ENCODE measurements around the gene AFAP1. TPM values are rescaled to one million over a fixed set of nuclear protein-coding genes. Genes with fewer than 3 reads are reported as not detected.

Gene AFAP1
- total and polyA plus RNA-seq, 2 donors from 2014 or later: 2.6 to 26.3 TPM

GRCh38 chr4:7898385-7898784, 41.3 kb downstream of the AFAP1 start:
- no peaks in the 10 kb centered on the region for H3K27me3 ChIP-seq (ENCODE audit: control insufficient read depth, insufficient read depth, low read length)
- no peak overlapping the region for H3K4me3 ChIP-seq (ENCODE audit: low read length in 3 of 3)
- no peaks in the 10 kb centered on the region for H3K9me3 ChIP-seq (ENCODE audit: control insufficient read depth in 2 of 3, insufficient read depth in 1 of 3, low read length in 3 of 3)
- TF ChIP-seq, protein P1, sequence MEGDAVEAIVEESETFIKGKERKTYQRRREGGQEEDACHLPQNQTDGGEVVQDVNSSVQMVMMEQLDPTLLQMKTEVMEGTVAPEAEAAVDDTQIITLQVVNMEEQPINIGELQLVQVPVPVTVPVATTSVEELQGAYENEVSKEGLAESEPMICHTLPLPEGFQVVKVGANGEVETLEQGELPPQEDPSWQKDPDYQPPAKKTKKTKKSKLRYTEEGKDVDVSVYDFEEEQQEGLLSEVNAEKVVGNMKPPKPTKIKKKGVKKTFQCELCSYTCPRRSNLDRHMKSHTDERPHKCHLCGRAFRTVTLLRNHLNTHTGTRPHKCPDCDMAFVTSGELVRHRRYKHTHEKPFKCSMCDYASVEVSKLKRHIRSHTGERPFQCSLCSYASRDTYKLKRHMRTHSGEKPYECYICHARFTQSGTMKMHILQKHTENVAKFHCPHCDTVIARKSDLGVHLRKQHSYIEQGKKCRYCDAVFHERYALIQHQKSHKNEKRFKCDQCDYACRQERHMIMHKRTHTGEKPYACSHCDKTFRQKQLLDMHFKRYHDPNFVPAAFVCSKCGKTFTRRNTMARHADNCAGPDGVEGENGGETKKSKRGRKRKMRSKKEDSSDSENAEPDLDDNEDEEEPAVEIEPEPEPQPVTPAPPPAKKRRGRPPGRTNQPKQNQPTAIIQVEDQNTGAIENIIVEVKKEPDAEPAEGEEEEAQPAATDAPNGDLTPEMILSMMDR (IDR thresholded peaks at IDR 0.05; ENCODE audit: borderline replicate concordance, extremely low read depth, insufficient read depth): no peak
- no peaks in the 10 kb centered on the region for H3K4me1 ChIP-seq (ENCODE audit: control insufficient read depth in 2 of 3, insufficient read depth in 2 of 3, low read depth in 1 of 3, low read length in 3 of 3)
- FAIRE-seq: no peak
- H3K27ac ChIP-seq (ENCODE audit: low read depth in 2 of 2, low read length in 2 of 2): no peak overlapping the region
- DNase-seq: no peak
- intact Hi-C loops (cut with DNase I): no loop called here
- no peak overlapping the region for H3K9ac ChIP-seq (ENCODE audit: low read length in 3 of 3)
- H3K36me3 ChIP-seq (ENCODE audit: control insufficient read depth in 2 of 3, insufficient read depth in 3 of 3, low read length in 3 of 3): no peaks in the 10 kb centered on the region

DNA sequence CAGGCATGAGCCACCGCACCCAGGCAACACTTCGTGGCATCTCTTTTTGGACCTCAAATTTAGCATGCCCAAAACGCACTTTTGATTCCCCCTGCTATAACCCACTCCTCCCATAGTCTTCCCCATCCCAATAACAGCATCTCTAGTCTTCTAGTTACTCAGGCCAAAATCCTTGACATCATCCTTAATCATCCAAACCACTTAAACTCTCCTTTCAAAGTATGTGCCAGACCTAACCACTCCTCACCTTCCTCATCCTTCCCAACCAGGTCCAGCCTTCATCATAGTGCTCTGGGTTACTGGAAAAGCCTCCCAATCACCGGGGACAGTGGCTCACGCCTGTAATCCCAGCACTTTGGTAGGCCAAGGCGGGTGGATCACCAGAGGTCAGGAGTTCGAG, 41.9 kb downstream of the AFAP1 start:
- FAIRE-seq: no peak
- TF ChIP-seq, protein P1 (IDR thresholded peaks at IDR 0.05; ENCODE audit: borderline replicate concordance, extremely low read depth, insufficient read depth): no peak
- H3K9ac ChIP-seq (ENCODE audit: low read length in 3 of 3): no peak overlapping the region
- no peak overlapping the region for H3K4me3 ChIP-seq (ENCODE audit: low read length in 3 of 3)
- H3K27ac ChIP-seq (ENCODE audit: low read depth in 2 of 2, low read length in 2 of 2): no peak overlapping the region
- no peaks in the 10 kb centered on the region for H3K4me1 ChIP-seq (ENCODE audit: control insufficient read depth in 2 of 3, insufficient read depth in 2 of 3, low read depth in 1 of 3, low read length in 3 of 3)
- intact Hi-C loops (cut with DNase I): no loop called here
- H3K9me3 ChIP-seq (ENCODE audit: control insufficient read depth in 2 of 3, insufficient read depth in 1 of 3, low read length in 3 of 3): no peaks in the 10 kb centered on the region
- DNase-seq: no peak
- H3K27me3 ChIP-seq (ENCODE audit: control insufficient read depth, insufficient read depth, low read length): no peaks in the 10 kb centered on the region
- no peaks in the 10 kb centered on the region for H3K36me3 ChIP-seq (ENCODE audit: control insufficient read depth in 2 of 3, insufficient read depth in 3 of 3, low read length in 3 of 3)

DNA sequence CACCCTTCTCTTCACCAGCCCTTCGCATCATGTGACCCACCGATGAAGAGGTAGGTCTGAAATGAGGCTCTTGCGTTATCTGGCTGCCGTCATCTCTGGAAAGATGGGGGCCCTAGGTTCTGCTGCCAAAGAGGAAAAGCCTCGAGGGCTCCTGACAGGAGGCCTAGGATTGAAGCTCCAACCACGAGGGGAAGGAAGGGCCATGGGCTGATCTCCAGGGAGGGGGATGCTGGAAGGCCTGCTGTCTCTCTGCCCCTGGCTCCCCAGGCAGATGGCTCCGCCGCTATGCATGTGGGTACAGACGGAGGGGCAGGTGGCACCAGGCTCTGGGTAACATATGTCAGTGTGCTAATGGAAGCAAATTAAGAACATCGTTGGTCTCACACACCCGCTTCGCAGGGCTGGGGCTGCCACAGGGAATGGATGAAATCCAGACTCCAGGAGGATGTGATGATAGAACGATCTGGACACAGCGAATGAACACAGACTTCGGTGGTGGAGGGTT, 44.9 kb downstream of the AFAP1 start:
- no peak overlapping the region for H3K9ac ChIP-seq (ENCODE audit: low read length in 3 of 3)
- H3K4me1 ChIP-seq (ENCODE audit: control insufficient read depth in 2 of 3, insufficient read depth in 2 of 3, low read depth in 1 of 3, low read length in 3 of 3): peaks cover 0 to 6% (median 0%) of the 10 kb centered on the region in 3 donors
- no peak overlapping the region for H3K4me3 ChIP-seq (ENCODE audit: low read length in 3 of 3)
- no peak for FAIRE-seq
- DNase-seq: no peak
- no peaks in the 10 kb centered on the region for H3K9me3 ChIP-seq (ENCODE audit: control insufficient read depth in 2 of 3, insufficient read depth in 1 of 3, low read length in 3 of 3)
- H3K27me3 ChIP-seq (ENCODE audit: control insufficient read depth, insufficient read depth, low read length): no peaks in the 10 kb centered on the region
- intact Hi-C loops (cut with DNase I): no loop called here
- TF ChIP-seq, protein P1 (IDR thresholded peaks at IDR 0.05; ENCODE audit: borderline replicate concordance, extremely low read depth, insufficient read depth): no peak
- H3K36me3 ChIP-seq (ENCODE audit: control insufficient read depth in 2 of 3, insufficient read depth in 3 of 3, low read length in 3 of 3): no peaks in the 10 kb centered on the region
- no peak overlapping the region for H3K27ac ChIP-seq (ENCODE audit: low read depth in 2 of 2, low read length in 2 of 2)

DNA sequence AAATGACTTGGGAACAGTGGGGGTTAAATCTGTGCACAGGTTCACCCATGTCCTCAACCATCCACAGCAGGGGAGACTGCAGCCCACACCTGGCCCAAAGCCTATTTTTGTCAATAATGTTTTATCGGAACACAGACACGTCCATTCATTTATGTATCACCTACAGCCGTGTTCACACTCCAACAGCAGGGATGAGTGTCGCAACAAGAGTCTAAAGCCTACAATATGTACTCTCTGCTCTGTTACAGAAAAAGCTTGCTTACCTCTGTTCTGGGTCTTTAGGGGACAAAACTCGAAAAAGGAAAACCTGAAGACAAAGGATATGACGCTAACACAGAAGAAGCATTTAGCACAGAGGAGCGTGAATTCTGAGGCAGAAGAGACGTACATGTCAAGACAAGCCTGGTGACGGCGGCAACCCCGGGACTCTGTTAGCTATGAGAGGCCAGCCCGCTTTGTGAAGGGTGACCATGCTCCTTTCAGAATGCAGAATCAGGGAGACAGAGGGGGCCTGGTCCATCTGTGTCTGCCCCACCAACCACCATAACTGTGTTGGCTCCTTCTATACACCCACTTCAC, 45.5 kb downstream of the AFAP1 start:
- intact Hi-C loops (cut with DNase I): no loop called here
- Histone ChIP-seq H3K27me3 (ENCODE audit: control insufficient read depth, insufficient read depth, low read length) (no peaks in the 10 kb centered on the region), H3K9ac (ENCODE audit: low read length in 3 of 3) (no peak overlapping the region), H3K4me1 (ENCODE audit: control insufficient read depth in 2 of 3, insufficient read depth in 2 of 3, low read depth in 1 of 3, low read length in 3 of 3) (peaks cover 0 to 6% (median 0%) of the 10 kb centered on the region in 3 donors), H3K9me3 (ENCODE audit: control insufficient read depth in 2 of 3, insufficient read depth in 1 of 3, low read length in 3 of 3) (no peaks in the 10 kb centered on the region), H3K4me3 (ENCODE audit: low read length in 3 of 3) (no peak overlapping the region), H3K27ac (ENCODE audit: low read depth in 2 of 2, low read length in 2 of 2) (no peak overlapping the region), H3K36me3 (ENCODE audit: control insufficient read depth in 2 of 3, insufficient read depth in 3 of 3, low read length in 3 of 3) (no peaks in the 10 kb centered on the region)
- TF ChIP-seq, protein P1 (IDR thresholded peaks at IDR 0.05; ENCODE audit: borderline replicate concordance, extremely low read depth, insufficient read depth): no peak
- DNase-seq (no peak), FAIRE-seq (no peak)

All from kidney (tissue), 14 donors.